HG03159 (cell line): Measurements from ENCODE around the gene PHACTR1.
"Not testable (repeated sequence)": the region's sequence is repeated elsewhere in the genome, so short reads cannot be mapped to it uniquely, and the experiment has no call there.

ENCODE experiments used
- ATAC-seq: cut with Tn5 transposase; IDR thresholded peaks from one replicate; pipeline ENCODE4 v1.9.1; 2021; ENCODE audit warnings: mild to moderate bottlenecking, moderate library complexity; ENCODE audit not compliant: unreplicated experiment

Gene PHACTR1

DNA sequence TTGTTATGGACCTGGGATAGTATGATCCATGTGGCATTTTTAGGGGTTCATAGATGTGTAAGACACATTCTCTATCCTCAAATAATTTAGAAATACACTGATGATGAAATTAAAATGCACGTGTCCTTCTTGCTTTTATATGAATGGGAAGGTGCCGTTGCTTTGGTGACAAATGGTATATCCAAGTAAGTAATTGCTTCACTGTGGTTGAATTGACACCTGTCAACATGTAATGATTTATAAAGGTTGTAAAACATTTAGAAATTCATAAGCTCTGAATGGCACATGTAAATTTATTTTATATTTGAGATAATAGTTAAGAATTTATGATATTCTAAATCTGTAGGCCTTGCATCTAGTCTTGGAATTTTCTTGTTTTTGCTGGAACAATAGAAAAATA, 227.0 kb downstream of the PHACTR1 start:
- no peak for ATAC-seq

DNA sequence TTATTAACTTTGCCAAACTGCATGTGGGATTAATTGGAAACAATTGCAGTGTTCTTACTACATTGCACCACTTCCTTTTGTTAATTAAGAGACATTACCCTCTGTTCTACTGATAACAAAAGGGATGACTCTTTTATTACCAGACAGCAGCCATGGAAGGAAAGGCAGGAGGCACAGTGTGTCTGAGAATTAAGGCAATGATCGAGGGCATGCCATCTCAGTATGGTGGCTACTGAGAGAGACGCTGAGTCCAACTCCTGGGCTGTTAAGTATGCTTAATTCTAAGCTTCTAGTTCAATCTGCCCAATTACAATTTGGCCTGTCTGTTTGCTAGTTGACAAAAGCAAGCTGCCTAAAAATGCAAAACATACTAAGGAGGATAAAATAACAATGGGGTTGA, 227.4 kb downstream of the PHACTR1 start:
- no peak for ATAC-seq

DNA sequence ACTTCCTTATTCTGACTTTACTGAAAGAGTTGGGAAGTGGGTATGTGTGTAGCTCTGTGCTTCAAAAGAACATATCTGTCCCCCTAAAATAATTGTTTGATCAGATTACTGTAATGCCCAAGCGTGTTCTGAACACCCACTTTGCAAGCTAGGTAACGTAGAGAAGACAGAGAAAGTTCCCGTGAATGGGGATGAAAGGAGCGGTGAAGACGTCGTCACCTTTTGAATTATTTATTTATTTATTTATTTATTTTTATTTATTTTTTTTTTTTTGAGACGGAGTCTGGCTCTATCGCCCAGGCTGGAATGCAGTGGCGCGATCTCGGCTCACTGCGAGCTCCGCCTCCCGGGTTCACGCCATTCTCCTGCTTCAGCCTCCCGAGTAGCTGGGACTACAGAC, 228.0 kb downstream of the PHACTR1 start:
- ATAC-seq: not testable (repeated sequence)

DNA sequence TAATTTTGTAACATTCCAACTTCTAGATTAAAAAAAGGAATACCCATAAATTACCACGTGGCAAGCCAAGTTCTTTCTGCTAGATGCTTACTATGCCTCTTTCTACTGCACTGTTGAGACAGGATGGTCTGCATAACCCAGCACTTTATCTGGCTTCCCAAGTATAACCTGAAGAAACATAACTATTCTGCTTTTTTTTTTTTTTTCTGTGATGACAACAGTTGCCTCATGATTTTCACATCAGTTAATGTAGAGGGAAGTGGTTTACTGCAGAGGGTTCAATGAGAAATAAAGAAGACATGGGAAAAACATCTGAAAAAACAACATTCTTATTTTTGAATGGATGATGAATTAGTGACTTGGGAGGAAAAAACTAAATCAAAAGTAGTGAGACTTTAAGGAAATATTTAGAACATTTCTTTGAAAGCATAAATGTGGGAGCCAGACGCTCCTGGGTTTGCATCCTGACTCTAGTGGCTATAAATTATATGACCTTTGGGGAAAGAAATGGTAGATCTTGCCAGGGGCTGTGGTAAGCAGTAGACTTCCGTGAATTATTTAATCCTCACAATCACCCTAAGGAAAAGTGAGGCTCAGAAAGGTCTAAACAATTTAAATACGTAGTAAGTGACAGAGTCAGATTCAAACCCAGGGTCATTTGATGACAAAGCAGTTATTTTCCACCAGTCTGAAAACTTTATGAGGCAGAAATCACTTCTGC, 230.7 kb downstream of the PHACTR1 start:
- no peak for ATAC-seq

DNA sequence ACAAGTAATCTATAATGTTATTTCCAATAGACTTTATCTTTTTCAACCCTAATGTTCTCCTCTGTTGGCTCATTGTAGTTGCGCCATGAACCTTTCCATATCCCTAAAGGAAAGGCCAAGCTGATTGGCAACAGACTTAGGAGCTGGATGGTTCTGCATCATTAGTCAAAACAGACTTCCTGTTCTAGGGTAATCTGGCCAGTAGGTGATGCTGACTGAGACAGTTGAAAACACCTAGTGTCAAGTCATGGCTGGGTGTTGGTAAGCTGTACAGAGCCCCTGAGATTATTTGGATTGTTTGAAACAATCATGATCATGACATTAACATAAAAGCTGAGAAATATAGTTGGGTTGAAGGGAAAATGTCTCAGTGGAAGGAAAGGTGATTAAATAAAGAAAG, 231.4 kb downstream of the PHACTR1 start:
- ATAC-seq: no peak

DNA sequence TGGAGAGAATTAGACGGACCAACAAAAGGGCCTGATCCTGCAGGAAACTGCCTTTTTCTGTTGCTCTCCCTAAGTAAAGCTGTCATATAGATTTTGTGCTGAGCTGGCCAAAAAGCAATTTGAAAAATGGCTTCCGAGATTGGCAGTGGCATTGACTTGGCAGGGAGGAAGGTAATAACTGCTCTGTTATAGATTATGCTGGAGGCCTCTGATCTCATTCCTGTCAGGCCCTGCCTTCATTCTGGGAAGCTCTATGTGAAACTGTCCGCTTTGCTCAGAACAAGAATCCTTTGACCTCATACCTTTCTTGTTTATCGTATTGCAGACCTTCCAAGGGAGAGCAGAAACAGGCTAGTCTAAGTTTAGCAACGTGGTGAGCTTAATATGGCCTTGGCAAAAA, 234.4 kb downstream of the PHACTR1 start:
- ATAC-seq: no peak

DNA sequence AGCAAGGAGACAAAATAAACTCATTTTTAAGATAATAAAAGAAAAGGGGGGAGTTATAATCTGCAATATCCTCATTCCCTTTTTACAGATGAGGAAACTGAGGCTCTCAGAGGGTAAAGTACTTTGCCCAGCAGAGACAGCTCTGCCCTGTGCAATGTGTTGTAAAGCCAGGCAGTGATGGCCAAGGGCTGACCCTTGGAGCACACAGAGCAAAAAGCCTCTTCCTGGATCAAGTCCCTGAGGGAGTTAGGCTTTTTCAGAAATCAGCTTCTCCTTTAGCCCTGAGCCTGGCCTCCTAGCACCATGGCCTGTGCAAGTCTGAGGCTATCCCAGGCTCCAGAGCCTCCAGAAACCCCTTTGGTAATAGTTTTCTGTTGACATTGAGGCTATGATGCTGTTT, 234.8 kb downstream of the PHACTR1 start:
- ATAC-seq: no peak

DNA sequence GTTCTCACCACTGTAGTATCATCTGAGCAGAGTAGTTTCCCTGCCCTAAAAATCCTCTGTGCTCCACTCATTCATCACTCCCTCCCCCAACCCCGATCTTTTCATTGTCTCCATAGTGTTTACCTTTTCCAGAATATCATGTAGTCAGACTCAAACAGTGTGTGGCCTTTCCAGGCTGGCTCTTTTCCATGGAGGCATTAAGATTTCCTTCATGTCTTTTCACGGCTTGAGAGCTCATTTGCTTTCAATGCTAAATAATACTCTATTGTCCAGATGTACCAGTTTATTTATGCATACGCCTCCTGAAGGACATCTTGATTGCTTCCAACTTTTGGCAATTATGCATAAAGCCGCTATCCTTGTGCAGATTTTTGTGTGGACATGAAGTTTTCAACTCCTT, 235.8 kb downstream of the PHACTR1 start:
- ATAC-seq: no peak

DNA sequence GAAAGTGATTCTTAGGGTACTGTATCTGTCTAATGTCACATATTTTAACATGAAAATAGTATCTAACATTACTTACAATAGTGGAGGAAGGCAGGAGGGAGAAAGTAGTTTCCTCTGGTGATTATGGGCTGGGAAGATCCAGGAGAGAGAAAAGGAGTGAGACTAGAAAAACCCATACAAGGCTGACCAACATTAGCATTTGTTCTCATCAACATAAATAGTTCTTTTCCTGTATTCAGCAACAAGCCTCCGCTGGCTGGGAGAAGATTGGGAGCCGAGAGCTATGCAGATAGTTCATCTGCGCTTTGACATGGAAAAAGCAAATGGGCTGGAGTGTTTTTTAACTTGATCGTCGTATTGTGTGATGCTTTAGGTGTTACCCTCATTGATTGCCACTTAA, 239.4 kb downstream of the PHACTR1 start:
- ATAC-seq: no peak

DNA sequence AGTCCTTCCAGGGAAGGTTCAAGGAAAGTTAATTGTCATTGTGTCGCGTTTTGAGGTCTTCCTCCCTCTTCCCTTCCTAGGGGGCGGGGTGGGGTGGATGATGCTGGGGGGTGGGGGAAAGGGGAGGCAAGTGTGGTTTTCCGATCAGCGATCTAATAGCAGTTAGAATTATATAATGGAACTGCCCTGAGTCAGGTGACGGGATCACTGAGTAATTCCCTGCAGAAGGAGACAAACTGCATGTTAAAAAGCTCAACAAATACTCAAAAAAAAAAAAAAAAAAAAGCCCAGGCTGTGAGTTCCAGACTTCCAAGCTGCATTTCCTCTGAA, 240.4 kb downstream of the PHACTR1 start:
- ATAC-seq: no peak

DNA sequence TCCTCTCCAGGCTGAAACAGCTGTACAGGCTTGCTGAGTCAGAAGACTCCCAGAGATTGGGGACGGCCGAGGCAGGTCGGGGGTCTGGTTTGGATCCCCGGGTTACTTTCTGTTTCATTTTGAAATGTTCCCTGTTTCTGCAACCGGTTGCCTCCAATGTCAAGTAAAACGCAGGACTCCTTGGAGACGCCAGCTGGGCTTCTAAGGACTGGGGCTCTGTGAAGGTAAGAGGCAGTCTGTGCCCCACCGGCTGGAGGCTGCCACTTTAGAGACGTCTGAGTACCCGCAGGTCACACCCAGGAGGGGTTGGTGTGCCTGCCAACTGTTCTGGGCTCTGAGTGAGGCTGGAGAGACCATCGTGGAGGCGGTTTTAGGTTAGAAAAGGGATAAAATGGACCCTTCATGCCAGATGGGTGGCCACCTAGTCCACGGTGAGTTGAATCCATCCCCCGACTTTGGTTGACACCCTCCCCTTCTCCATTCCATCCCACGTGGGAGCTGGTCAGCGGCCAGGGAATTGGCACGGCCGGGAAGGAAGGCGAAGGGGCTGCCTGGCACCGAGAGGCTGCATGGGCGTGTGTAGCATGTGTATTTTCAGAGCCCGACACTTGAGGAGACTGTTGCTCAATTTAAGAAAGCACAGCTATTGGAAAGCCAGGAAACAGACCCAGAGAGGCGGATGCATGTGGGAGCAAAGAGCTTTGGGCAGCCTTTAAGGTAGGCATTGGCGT, 240.9 kb downstream of the PHACTR1 start:
- no peak for ATAC-seq

DNA sequence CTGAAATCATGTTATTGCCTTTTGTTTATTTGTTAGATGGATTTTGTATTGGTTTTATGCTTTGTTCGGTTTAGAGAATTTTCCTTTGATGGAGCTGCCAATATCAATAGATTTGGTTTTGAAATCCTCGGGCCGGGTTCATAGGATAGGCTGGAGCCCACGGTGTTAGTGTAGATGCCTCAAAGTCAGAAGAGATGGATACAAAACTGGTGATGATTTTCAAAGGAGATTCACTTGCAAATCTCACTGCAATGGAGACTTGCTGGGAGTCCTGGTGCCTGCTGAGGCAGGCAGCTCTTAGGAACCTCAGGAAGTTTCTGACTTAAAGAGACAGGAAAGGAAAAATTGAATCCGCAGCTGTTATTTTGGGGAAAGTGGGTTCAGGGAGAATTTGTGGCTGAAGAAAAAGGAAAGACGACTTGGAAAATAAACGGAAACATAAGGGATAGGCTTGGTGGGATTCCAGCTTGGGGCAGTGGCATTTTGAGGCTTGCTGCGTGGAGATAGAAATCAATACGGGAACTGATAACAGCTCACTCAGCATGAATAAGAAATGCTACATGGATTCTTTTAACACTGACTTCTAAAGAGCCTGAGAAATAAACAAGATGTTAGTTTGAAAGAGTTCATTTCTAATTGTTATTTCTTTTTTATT, 241.6 kb downstream of the PHACTR1 start:
- ATAC-seq: no peak

DNA sequence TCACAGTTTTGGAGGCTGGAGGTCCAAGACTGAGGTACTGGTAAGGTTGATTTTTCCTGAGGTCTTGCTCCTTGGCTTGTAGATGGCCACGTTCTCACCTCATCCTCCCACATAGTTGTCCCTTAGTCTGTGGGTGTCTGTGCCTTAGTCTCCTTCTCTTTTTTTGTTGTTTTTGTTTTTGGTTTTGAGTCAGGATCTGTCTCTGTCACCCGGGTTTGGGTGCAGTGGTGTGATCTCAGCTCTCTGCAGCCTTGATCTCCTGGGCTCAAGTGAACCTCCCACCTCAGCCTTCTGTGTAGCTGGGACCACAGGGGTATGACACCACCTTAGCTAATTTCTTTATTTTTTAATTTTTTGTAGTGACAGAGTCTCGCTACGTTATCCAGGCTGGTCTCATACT, 245.2 kb downstream of the PHACTR1 start:
- ATAC-seq: no peak

DNA sequence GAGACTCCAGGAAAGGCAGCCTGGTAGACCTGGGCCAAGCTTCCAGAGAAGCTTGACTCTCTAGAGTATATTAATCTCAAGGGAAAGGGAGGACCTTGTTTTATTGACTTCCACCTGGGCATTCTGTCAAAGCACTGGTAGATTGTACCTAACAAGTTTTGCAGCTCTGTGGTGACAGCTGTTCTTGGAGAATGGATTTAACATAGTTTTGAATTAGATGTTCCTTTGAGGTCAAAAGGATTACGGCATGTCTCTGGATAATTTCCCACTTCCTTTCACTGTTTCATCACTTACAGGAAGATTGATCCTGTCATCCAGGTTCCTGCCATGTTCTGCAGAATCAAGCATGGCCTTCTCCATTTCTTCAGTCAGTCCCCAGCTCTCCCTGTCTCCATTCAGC, 246.0 kb downstream of the PHACTR1 start:
- no peak for ATAC-seq

DNA sequence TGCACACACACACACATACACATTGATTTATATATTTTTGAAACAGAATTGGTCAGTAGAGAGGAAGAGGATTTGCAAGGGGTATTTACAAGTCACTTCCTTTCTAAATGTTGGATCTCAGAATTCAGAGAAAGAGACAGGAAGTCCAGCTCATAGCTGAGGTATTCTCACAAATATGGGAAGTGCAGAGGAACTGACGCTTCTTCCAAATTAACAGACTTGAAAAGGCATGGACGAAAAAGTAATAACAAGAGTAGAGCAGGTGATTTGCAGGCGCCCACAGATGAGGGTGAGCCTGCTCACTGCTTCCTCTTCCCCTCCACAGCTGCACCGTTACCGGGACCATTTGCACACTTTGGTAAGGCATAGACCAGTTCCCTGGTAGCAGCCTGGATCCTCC, 246.4 kb downstream of the PHACTR1 start:
- ATAC-seq: no peak

DNA sequence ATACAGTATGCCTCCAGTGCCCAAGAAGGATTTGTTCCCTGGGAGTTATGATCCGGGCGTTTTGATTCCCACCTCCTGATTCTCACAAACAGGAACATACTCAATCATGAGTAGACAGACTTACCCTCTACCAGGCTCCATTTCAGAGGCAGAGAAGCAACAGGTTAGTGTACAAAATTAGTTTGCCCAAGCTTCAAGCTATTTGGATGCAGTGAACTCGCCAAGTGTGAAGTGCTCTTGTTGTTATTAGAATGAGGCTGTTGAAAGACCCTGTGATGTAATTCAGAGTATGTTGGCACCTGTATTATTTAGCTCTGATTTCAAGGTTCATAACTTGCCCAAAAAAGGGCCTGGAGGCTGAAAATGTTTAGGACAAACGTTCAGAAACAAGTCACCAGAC, 247.0 kb downstream of the PHACTR1 start:
- ATAC-seq: no peak

DNA sequence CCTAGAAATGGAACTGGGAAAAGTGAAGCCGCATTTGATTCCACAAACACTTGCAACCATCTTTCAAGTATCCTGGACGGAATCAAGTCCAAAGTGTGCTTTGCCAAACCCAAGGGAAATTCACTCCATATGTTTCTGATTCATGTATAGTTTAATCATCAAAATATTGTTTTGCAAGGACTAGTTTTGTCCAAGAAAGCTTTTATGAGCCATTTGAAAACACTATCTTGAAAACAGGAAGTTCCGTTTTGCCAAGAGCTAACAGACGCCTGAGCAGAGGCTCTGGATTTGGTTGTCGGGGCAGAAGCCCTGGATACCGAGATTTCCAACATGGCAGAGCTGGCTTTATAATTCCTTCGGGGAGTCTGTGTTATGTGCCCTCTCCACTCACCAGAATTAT, 251.1 kb downstream of the PHACTR1 start:
- no peak for ATAC-seq

DNA sequence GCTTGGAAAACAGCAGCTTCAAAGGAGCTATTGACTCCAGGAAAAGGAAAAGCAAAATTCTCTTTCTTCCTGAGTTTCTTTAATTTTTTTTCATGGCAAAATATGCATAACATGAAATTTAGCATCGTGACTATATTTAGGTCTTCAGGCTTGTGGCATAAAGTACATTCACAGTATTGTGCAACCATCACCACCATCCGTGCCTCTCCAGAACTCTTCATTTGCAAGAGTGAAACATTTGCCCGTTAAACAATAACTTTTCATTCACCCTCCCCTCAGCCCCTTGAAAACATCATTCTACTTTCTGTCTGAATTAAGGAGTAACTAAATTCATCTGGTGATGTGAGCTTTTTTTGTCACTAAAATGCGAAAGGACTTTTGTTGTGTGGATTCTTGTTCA, 251.7 kb downstream of the PHACTR1 start:
- no peak for ATAC-seq

DNA sequence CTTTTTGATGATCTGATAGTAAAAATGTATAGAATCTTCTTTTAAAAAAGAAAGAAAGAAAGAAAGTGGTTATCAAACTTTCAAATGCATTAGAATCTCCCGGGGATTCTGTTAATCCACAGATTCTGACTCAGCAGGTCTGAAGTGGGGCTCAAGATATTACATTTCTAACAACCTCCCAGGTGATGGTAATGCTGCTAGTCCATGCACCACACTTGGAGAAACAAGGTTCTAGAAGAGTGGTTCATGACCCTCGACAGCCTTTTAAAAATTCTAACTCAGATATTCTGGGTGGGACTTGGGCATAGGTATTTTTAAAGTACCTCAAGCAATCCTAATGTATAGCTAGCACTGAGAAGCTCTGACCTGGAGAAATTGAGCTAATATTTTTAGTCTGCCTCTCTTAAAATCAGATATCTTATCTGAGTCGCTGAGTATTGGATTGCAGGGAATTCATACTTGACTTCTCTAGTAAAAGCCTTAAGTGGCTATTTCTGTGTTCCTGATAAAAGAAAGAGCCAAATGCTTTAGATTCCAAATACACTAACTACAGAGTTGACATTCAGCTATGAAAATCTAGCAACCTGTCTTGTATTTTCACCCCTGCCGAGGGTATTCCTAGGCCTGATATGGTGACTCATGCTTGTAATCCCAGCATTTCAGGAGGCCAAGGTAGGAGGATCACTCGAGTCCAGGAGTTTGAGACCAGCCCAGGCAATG, 252.4 kb downstream of the PHACTR1 start:
- ATAC-seq: no peak

DNA sequence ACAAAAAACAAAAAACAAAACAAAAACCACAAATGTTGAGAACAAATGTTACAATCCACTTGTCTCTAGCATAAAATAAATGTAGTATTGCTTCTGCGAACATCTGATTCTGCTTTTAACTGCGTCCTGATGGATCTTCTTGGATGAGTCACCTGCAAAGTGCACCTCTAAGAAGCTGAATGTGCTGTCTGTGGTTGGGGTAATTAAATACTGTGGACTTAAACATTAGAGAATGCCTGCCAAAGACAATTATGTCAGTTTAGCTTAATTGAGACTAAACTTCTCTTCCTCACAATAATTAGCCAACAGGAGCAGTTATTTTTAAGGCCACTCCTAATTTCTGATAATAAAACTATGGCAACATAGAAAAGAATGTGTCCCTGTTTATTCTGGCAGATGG, 253.4 kb downstream of the PHACTR1 start:
- no peak for ATAC-seq

DNA sequence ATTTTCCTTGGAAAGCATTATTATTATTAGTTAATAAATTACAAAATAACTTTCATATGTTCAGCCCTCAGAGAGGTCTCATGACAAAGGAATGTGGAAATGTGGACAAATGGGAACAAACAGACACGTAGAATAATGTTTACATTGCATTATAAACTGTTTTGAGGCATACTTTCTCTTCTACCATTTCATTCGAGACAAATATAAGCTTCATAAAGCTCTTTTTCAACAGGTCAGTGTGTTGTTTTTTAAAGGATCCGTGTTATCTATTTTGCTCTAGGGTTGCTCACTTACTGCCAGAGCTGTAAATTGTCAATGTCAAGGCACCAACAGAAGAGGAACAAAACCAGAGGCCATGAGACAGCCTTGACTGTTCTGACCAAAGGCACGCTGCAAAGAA, 256.8 kb downstream of the PHACTR1 start:
- ATAC-seq: no peak

DNA sequence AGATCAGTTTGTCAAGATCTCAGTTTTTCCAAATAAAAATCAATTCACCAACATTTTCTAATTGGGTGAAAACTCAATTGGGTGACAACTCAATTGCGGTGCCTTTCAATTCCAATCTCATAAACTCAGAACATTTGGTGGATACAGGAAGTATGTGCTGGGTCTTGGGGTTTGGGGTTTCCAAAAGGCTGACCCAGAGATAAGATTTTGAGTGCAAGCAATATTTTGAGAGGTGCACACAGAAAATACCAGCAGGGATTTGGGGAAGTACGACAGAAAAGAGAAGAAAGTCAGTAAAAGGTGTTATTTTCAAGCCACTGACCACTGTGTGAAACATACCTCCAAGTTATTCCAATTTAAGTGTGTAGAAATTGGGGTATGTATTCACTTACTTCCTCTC, 258.0 kb downstream of the PHACTR1 start:
- ATAC-seq: no peak
